Muscle layer of duodenum (tissue), 2 donors: Measurements from ENCODE around the gene PLEKHB2.
"Not testable (repeated sequence)": the region's sequence is repeated elsewhere in the genome, so short reads cannot be mapped to it uniquely, and the experiment has no call there.

Experiments used
- H3K27ac ChIP-seq: one replicate; pipeline ENCODE4 v1.7.0; 2013; ENCODE audit warnings: mild to moderate bottlenecking, low read length
- H3K27me3 ChIP-seq: one replicate; pipeline ENCODE4 v1.7.0; 2013; ENCODE audit warnings: low read depth, mild to moderate bottlenecking, control low read depth, low read length
- H3K36me3 ChIP-seq, 2 donors: one replicate each; pipeline ENCODE4 v1.7.0; 2013; ENCODE audit warnings: low read length in 2 of 2, control low read depth in 1 of 2, mild to moderate bottlenecking in 1 of 2; ENCODE audit not compliant: insufficient read depth in 2 of 2, control insufficient read depth in 1 of 2
- H3K4me1 ChIP-seq, 2 donors: one replicate each; pipeline ENCODE4 v1.7.0; 2013; ENCODE audit warnings: low read length in 2 of 2, mild to moderate bottlenecking in 2 of 2, control low read depth in 1 of 2, moderate library complexity in 1 of 2; ENCODE audit not compliant: insufficient read depth in 2 of 2, control insufficient read depth in 1 of 2
- H3K4me3 ChIP-seq, 2 donors: one replicate each; pipeline ENCODE4 v1.7.0; 2013; ENCODE audit warnings: low read length in 2 of 2, low read depth in 1 of 2, mild to moderate bottlenecking in 1 of 2
- H3K9me3 ChIP-seq, 2 donors: one replicate each; pipeline ENCODE4 v1.7.0; 2013; ENCODE audit warnings: low read length in 2 of 2, control low read depth in 1 of 2, mild to moderate bottlenecking in 1 of 2; ENCODE audit not compliant: control insufficient read depth in 1 of 2
- donor health status: healthy.

The PLEKHB2 gene

DNA sequence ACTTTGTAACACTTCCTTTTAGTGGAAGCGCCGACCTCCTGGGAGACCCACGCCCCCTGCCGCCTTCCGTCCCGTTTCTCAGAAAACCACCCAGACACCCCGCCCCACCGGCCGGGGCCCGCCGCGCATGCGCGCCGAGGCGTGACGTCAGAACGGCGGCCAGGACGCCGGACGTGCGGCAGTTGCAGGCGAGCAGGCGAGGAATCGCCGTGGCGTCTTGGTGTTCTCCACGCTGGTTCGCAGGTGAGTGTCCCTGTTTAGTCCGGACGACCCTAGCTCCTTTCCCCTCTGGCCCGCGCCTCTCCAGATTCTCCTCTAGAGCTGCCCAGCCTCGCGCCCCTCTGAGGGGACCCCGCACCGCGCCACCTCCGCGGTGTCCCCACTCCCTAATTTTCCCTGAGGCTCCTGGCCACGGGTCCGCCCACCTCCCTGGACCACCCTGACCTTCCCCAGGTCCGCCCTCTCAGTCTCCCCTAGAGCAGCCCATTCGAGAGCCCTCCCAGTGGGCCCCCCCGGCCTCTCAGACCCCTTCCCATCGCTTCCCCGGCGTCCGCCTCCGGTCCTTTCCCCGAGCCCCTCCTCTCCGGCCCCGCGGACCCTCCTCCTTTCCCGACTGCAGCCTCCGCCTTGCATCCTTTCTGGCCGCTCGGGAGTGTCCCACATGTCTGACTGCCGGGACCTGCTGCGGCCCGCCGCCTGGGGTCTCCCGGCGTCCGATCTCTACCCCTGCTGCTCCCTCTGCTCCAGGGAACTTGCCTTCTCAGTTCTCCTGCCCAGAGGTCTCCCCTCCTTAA, at the start of gene PLEKHB2:
TSS of gene PLEKHB2 (plus strand) at position 181 of the 794 bp plus-strand sequence. CDS start 15,606 bp downstream, outside the sequence.
- Histone ChIP-seq H3K9me3 (no peaks in the 10 kb centered on the region), H3K27ac (peak within 1 kb of the TSS; percentile 97), H3K27me3 (no peaks in the 10 kb centered on the region), H3K4me3 (peak within 1 kb of the TSS; percentile 86 to 96), H3K4me1 (peaks cover 13 to 18% of the 10 kb centered on the region in 2 donors), H3K36me3 (peaks cover 0 to 5% of the 10 kb centered on the region in 2 donors)

- H3K4me3 ChIP-seq = no peak overlapping the region
- H3K36me3 ChIP-seq = peaks cover 33 to 42% of the 10 kb centered on the region in 2 donors
- H3K27me3 ChIP-seq = no peaks in the 10 kb centered on the region
- H3K27ac ChIP-seq = no peak overlapping the region
- no peaks in the 10 kb centered on the region for H3K9me3 ChIP-seq
- H3K4me1 ChIP-seq = peaks cover 0 to 21% of the 10 kb centered on the region in 2 donors
Measured at GRCh38 chr2:131056204-131056931, 48.8 kb upstream of the PLEKHB2 start.

DNA sequence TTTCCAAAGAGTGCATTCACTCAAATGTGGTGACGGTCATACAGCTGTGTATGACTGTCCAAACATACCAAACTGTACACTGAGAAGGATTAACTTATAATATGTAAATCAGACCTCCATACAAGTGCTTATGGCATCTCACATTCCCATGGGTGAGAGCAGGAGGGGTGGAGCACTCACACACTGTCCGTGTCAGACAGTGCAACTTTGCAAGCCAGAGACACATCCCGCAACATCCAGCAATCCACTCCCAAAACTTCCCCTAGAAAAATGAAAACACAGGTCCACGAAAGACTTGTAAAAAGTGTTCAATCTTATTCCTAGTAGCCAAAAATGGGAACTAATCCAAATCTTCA, 48.2 kb upstream of the PLEKHB2 start:
- H3K4me3 ChIP-seq = no peak overlapping the region
- no peak overlapping the region for H3K27ac ChIP-seq
- peaks cover 27 to 37% of the 10 kb centered on the region in 2 donors for H3K36me3 ChIP-seq
- peaks cover 0 to 25% of the 10 kb centered on the region in 2 donors for H3K4me1 ChIP-seq
- no peaks in the 10 kb centered on the region for H3K9me3 ChIP-seq
- no peaks in the 10 kb centered on the region for H3K27me3 ChIP-seq

GRCh38 chr2:131058214-131058843, 46.8 kb upstream of the PLEKHB2 start:
- no peaks in the 10 kb centered on the region for H3K27me3 ChIP-seq
- no peaks in the 10 kb centered on the region for H3K9me3 ChIP-seq
- H3K27ac ChIP-seq = no peak overlapping the region
- H3K4me1 ChIP-seq = peaks cover 0 to 25% of the 10 kb centered on the region in 2 donors
- H3K36me3 ChIP-seq = peaks cover 15 to 26% of the 10 kb centered on the region in 2 donors
- H3K4me3 ChIP-seq = no peak overlapping the region

GRCh38 chr2:131058920-131059319, 46.2 kb upstream of the PLEKHB2 start:
- Histone ChIP-seq H3K4me1 (peaks cover 0 to 25% of the 10 kb centered on the region in 2 donors), H3K27ac (no peak overlapping the region), H3K36me3 (peaks cover 15 to 26% of the 10 kb centered on the region in 2 donors), H3K4me3 (no peak overlapping the region), H3K27me3 (no peaks in the 10 kb centered on the region), H3K9me3 (no peaks in the 10 kb centered on the region)

DNA sequence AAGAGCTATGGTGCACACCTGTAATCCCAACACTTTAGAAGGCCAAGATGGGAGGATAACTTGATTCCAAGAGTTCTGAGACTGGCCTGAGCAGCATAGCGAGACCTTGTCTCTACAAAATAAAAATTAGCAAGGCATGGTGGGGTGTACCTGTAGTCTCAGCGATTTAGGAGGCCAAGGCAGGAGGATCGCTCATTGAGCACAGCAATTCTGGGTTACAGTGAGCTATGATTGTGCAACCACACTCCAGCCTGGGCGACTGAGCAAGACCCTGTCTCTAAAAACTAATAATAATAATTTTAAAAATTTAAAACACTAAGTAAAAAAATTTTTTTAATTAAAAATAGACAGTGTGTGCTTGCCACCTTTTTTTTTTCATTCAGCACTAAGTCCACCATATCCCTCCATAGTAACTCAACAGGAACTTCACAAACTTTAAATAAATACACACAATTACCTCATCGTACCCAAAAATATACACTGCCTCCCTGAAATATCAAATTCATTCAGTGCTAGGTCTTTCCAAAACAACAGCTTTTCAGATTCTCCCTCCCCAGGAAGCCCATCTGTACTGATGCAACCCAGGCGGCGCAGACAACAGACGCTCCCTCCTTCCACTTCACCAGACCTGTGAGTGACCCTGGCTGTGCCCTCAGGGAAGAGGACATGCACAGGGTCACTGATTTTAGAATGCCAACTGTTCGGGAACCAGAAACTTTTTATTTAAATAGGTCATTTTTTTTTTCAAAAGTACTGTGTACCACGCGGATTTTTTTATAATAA, 41.4 kb upstream of the PLEKHB2 start:
- H3K9me3 ChIP-seq = no peaks in the 10 kb centered on the region
- peaks cover 4 to 8% of the 10 kb centered on the region in 2 donors for H3K36me3 ChIP-seq
- no peaks in the 10 kb centered on the region for H3K27me3 ChIP-seq
- no peak overlapping the region for H3K27ac ChIP-seq
- H3K4me1 ChIP-seq = peaks cover 0 to 20% of the 10 kb centered on the region in 2 donors
- no peak overlapping the region for H3K4me3 ChIP-seq

GRCh38 chr2:131064589-131065512, 40.3 kb upstream of the PLEKHB2 start:
- Histone ChIP-seq H3K27ac (no peak overlapping the region), H3K4me1 (peaks cover 0 to 20% of the 10 kb centered on the region in 2 donors), H3K27me3 (no peaks in the 10 kb centered on the region), H3K9me3 (no peaks in the 10 kb centered on the region), H3K36me3 (peaks cover 9 to 11% of the 10 kb centered on the region in 2 donors), H3K4me3 (no peak overlapping the region)

- no peaks in the 10 kb centered on the region for H3K9me3 ChIP-seq
- no peaks in the 10 kb centered on the region for H3K27me3 ChIP-seq
- peaks cover 0 to 14% of the 10 kb centered on the region in 2 donors for H3K4me1 ChIP-seq
- no peak overlapping the region for H3K4me3 ChIP-seq
- H3K36me3 ChIP-seq = peaks cover 19 to 22% of the 10 kb centered on the region in 2 donors
- no peak overlapping the region for H3K27ac ChIP-seq
Measured at GRCh38 chr2:131067465-131068125, 37.5 kb upstream of the PLEKHB2 start.

DNA sequence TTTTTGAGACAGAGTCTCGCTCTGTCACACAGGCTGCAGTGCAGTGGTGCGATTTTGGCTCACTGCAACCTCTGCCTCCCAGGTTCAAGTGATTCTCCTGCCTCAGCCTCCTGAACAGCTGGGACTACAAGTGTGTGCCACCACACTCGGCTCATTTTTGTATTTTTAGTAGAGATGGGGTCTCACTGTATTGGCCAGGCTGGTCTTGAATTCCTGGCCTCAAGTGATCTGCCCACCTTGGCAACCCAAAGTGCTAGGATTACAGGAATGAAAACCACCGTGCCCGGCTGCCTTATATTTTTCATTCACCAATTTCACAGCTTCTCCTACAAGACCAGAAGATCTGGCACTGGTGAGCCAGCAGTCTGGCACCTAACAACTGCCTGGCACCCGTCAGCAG, 37.0 kb upstream of the PLEKHB2 start:
- not testable (repeated sequence) for H3K4me3 ChIP-seq, H3K27me3 ChIP-seq, H3K27ac ChIP-seq, H3K9me3 ChIP-seq
- Histone ChIP-seq H3K36me3 (peaks cover 19% of the 10 kb centered on the region in 2 donors), H3K4me1 (peaks cover 0 to 14% of the 10 kb centered on the region in 2 donors)

GRCh38 chr2:131075578-131075977, 29.6 kb upstream of the PLEKHB2 start:
- not testable (repeated sequence) for H3K4me3 ChIP-seq, H3K9me3 ChIP-seq, H3K27ac ChIP-seq, H3K4me1 ChIP-seq, H3K27me3 ChIP-seq
- peaks cover 37 to 61% of the 10 kb centered on the region in 2 donors for H3K36me3 ChIP-seq
